ENCODE results near the gene CACNA2D3. TPM values are rescaled to one million over a fixed set of nuclear protein-coding genes. Genes with fewer than 3 reads are reported as not detected.

CACNA2D3 gene
- polyA plus RNA-seq, 2 of the 4 experiments (the other 2 are of a cell fraction): 0.04 to 0.05 TPM

- TF ChIP-seq ZC3H11A (IDR thresholded peaks at IDR 0.05): no peak
Observed at GRCh38 chr3:54712539-54712938, 590.2 kb downstream of the CACNA2D3 start (continued).

GRCh38 chr3:54713031-54713430, 590.7 kb downstream of the CACNA2D3 start:
- no peak for TF ChIP-seq PHF8 (IDR thresholded peaks at IDR 0.05; ENCODE audit: borderline replicate concordance, low read depth)
- no peak for TF ChIP-seq HEYL (CRISPR knock-in tag; IDR thresholded peaks at IDR 0.05)
- no peak for TF ChIP-seq RCOR1 (IDR thresholded peaks at IDR 0.05; ENCODE audit: low read depth, low read length)
- TF ChIP-seq RFX5 (IDR thresholded peaks at IDR 0.05): no peak
- no peak for ATAC-seq

DNA sequence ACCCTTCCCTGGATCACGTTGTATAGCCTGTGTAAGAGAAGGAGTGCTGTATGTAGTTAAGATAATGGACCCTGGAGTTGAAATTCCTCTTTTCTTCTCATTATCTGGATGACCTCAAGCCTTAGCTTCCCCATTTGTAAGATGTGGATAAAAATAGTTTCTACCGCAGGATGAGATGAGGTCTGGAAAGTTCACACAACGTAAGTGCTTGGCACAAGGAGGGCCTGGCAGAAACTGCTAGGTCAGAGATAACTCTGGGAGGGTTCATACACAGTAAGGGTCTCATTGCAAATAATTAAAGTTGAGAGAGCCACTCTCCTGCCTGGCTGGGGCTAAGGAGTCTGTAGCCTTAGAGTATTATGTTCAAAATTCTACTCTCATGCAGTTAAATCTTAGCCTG, 591.1 kb downstream of the CACNA2D3 start:
- no peak overlapping the region for H3K4me3 ChIP-seq
- FAIRE-seq (no peak), ATAC-seq (no peak), DNase-seq (ENCODE audit: low read depth in 1 of 2, low spot score in 1 of 2) (no peak)
- H3K27ac ChIP-seq: no peak overlapping the region
- H3K9me3 ChIP-seq: no peaks in the 10 kb centered on the region
- no peak overlapping the region for H3K4me2 ChIP-seq
- ChIA-PET POLR2A (no interaction called here), CTCF (no interaction called here)
- 8% methylated on average over 2 of the region's 3 CpGs for WGBS (ENCODE audit: missing lambda C conversion rate)
- no peaks in the 10 kb centered on the region for H3K4me1 ChIP-seq
- no peak for TF ChIP-seq EHF (CRISPR knock-in tag; IDR thresholded peaks at IDR 0.05)

More at GRCh38 chr3:54713031-54713430, 590.7 kb downstream of the CACNA2D3 start:
- Histone ChIP-seq H3K27ac (no peak overlapping the region), H3K4me2 (no peak overlapping the region), H3K4me3 (no peak overlapping the region), H3K4me1 (no peaks in the 10 kb centered on the region), H3K9me3 (no peaks in the 10 kb centered on the region)
- CTCF ChIA-PET: no interaction called here
- WGBS (ENCODE audit: missing lambda C conversion rate): 0% methylated on average over 1 of the region's 1 CpG
- FAIRE-seq: no peak
- POLR2A ChIA-PET: no interaction called here
- no peak for DNase-seq (ENCODE audit: low read depth in 1 of 2, low spot score in 1 of 2)

- WGBS (ENCODE audit: missing lambda C conversion rate): 11% methylated on average over 5 of the region's 5 CpGs
- POLR2A ChIA-PET: no interaction called here
Observed at GRCh38 chr3:54714035-54714434, 591.7 kb downstream of the CACNA2D3 start.

More at GRCh38 chr3:54714035-54714434, 591.7 kb downstream of the CACNA2D3 start:
- FAIRE-seq: no peak
- no peak overlapping the region for H3K4me3 ChIP-seq
- no peaks in the 10 kb centered on the region for H3K9me3 ChIP-seq
- no peak for TF ChIP-seq REST (IDR thresholded peaks at IDR 0.05)
- no peak for TF ChIP-seq POLR2AphosphoS2 (conservative IDR thresholded peaks at IDR 0.05; ENCODE audit: low read length)
- TF ChIP-seq EHMT2 (IDR thresholded peaks at IDR 0.05; ENCODE audit: low read depth): no peak
- no peak for TF ChIP-seq RFX5 (IDR thresholded peaks at IDR 0.05)
- TF ChIP-seq, protein P1, sequence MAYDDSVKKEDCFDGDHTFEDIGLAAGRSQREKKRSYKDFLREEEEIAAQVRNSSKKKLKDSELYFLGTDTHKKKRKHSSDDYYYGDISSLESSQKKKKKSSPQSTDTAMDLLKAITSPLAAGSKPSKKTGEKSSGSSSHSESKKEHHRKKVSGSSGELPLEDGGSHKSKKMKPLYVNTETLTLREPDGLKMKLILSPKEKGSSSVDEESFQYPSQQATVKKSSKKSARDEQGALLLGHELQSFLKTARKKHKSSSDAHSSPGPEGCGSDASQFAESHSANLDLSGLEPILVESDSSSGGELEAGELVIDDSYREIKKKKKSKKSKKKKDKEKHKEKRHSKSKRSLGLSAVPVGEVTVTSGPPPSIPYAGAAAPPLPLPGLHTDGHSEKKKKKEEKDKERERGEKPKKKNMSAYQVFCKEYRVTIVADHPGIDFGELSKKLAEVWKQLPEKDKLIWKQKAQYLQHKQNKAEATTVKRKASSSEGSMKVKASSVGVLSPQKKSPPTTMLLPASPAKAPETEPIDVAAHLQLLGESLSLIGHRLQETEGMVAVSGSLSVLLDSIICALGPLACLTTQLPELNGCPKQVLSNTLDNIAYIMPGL (CRISPR knock-in tag; IDR thresholded peaks at IDR 0.05; ENCODE audit: borderline replicate concordance): no peak
- TF ChIP-seq MAZ (IDR thresholded peaks at IDR 0.05; ENCODE audit: borderline replicate concordance, low read depth, low read length): no peak
- TF ChIP-seq ZC3H11A (IDR thresholded peaks at IDR 0.05): no peak
- no peak for TF ChIP-seq RNF2 (IDR thresholded peaks at IDR 0.05; ENCODE audit: borderline replicate concordance, low read depth)
- TF ChIP-seq, protein P2, sequence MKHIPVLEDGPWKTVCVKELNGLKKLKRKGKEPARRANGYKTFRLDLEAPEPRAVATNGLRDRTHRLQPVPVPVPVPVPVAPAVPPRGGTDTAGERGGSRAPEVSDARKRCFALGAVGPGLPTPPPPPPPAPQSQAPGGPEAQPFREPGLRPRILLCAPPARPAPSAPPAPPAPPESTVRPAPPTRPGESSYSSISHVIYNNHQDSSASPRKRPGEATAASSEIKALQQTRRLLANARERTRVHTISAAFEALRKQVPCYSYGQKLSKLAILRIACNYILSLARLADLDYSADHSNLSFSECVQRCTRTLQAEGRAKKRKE (CRISPR knock-in tag; IDR thresholded peaks at IDR 0.05; ENCODE audit: low read depth): no peak
- no peak for TF ChIP-seq KDM5A (IDR thresholded peaks at IDR 0.05)
- no peak for TF ChIP-seq ZSCAN20 (CRISPR knock-in tag; IDR thresholded peaks at IDR 0.05)
- TF ChIP-seq HDAC2 (IDR thresholded peaks at IDR 0.05): no peak
- TF ChIP-seq ZNF302 (CRISPR knock-in tag; IDR thresholded peaks at IDR 0.05): no peak
- no peak for TF ChIP-seq JUNB (IDR thresholded peaks at IDR 0.05)
- no peak for TF ChIP-seq USF2 (IDR thresholded peaks at IDR 0.05)
- no peak for TF ChIP-seq CBX2 (IDR thresholded peaks at IDR 0.05; ENCODE audit: borderline replicate concordance, low read depth)
- TF ChIP-seq PBX3 (IDR thresholded peaks at IDR 0.05): no peak
- no peak overlapping the region for H3K27ac ChIP-seq
- H3K4me2 ChIP-seq: no peak overlapping the region
- DNase-seq (ENCODE audit: low read depth in 1 of 2, low spot score in 1 of 2): no peak
- ATAC-seq: no peak
- H3K4me1 ChIP-seq: no peaks in the 10 kb centered on the region
- CTCF ChIA-PET: no interaction called here

All from A549 (cell line).